Lower leg skin (tissue), 4 donors: ENCODE measurements around the gene MEX3D. TPM values are rescaled to one million over a fixed set of nuclear protein-coding genes. Genes with fewer than 3 reads are reported as not detected.

Experiments
- DNase-seq, 2 donors: peaks; one replicate each; pipeline ENCODE4 v3.0.0-alpha.2; 2019; ENCODE audit warnings: low spot score in 2 of 2
- H3K4me3 ChIP-seq: fragments of 200-600 bp; sonication (generic); 2 replicates; pipeline ENCODE4 v1.5.1; 2017; ENCODE audit warnings: mild to moderate bottlenecking, low read depth; ENCODE audit not compliant: poor library complexity, severe bottlenecking
- POLR2A ChIP-seq, 2 donors: fragments of 450-650 bp; IDR thresholded peaks; one replicate each; pipeline ENCODE4 v1.6.1; 2016 to 2017; ENCODE audit warnings: antibody characterized with exemption in 2 of 2, mild to moderate bottlenecking in 1 of 2, moderate library complexity in 1 of 2
- WGBS, 2 donors: methylation state at CpG; one replicate each; pipeline ENCODE4 v1.1.5; 2018; 5-methylcytosine and 5-hydroxymethylcytosine counted together
- intact Hi-C: fragments of 100-400 bp; cut with DNase I; formaldehyde crosslinking; loops from one replicate; pipeline ENCODE4 v1.15.0; 2023; ENCODE audit warnings: low total_unique reads
- total RNA-seq, 4 donors: library from RNA; depleted of rRNA; stranded (reverse); fragments of >200 nt; gene quantifications; one replicate each; pipeline ENCODE4 v1.1.0, GENCODE V29; 2016
- TF ChIP-seq, protein P1 (sequence below), 3 donors: fragments of 450-650 bp; IDR thresholded peaks; one replicate each; pipeline ENCODE4 v1.5.1; 2016; ENCODE audit warnings: antibody characterized with exemption in 3 of 3, mild to moderate bottlenecking in 3 of 3, moderate library complexity in 2 of 3

Gene MEX3D
- total RNA-seq, 4 donors from 2014 or later, result 37.3 to 44.1 (median 42.2) TPM

DNA sequence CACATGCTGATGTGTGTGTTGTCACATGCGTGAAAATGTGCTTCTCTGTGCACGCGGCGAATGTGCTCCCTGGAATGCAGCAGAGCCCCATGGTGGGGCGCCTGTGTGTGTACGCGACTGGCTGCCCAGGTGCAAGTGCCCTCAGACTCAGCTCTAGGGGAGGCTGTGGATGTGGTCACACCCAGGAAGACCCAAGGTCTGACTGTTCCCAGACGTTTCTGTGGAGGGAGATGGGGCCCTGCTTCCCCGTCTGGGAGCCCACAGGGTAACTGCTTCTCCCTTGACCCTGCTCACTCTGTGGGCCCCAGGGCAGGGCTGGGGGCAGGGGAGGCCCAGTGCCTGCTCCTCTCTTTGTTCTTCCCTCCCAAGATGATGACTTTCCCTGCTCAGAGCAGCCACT is 45.0 kb upstream of the MEX3D start:
- 78 to 81% methylated on average over 6 to 9 of the region's 9 CpGs for WGBS, 2 donors
- no peak overlapping the region for H3K4me3 ChIP-seq
- TF ChIP-seq, protein P1, sequence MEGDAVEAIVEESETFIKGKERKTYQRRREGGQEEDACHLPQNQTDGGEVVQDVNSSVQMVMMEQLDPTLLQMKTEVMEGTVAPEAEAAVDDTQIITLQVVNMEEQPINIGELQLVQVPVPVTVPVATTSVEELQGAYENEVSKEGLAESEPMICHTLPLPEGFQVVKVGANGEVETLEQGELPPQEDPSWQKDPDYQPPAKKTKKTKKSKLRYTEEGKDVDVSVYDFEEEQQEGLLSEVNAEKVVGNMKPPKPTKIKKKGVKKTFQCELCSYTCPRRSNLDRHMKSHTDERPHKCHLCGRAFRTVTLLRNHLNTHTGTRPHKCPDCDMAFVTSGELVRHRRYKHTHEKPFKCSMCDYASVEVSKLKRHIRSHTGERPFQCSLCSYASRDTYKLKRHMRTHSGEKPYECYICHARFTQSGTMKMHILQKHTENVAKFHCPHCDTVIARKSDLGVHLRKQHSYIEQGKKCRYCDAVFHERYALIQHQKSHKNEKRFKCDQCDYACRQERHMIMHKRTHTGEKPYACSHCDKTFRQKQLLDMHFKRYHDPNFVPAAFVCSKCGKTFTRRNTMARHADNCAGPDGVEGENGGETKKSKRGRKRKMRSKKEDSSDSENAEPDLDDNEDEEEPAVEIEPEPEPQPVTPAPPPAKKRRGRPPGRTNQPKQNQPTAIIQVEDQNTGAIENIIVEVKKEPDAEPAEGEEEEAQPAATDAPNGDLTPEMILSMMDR (IDR thresholded peaks at IDR 0.05), result no peak
- TF ChIP-seq POLR2A (IDR thresholded peaks at IDR 0.05), result no peak
- intact Hi-C loops, result no loop called here
- no peak for DNase-seq

DNA sequence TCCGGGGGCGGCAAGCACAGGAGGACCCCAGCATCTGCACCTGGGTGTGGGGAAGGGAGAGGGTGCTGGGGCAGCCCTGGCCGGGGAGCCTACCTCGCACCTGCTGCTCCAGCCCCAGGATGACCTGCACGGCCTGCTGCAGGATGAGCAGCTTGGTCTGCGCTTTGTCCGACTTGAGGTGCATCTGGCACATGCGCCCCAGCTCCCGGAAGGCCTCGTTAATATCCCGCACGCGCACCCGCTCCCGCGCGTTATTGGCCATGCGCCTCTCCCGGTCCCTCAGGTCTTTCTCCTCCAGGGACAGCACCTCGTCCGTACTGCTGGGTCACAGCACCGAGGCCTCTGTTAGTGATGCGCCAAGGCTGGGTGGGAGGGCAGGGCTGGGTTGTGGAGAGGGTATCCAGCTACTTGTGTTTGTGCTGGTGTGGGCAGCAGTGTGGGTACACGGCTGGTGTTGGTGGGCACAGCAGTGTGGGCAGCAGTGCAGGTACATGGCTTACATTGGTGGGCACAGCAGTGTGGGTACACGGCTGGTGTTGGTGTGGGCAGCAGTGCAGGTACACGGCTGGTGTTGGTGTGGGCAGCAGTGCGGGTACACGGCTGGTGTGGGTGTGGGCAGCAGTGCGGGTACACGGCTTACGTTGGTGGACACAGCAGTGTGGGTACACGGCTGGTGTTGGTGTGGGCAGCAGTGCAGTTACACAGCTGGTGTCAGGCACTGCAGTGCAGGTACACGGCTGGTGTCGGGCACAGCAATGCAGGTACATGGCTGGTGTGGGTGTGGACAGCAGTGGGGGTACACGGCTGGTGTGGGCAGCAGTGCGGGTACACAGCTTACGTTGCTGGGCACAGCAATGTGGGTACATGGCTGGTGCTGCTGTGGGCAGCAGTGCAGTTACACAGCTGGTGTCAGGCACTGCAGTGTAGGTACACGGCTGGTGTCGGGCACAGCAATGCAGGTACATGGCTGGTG is 44.3 kb upstream of the MEX3D start:
- H3K4me3 ChIP-seq, result no peak overlapping the region
- WGBS, 2 donors, result 92 to 93% methylated on average over 37 to 39 of the region's 39 CpGs
- intact Hi-C loops, result no loop called here
- no peak for TF ChIP-seq POLR2A (IDR thresholded peaks at IDR 0.05)
- TF ChIP-seq, protein P1 (IDR thresholded peaks at IDR 0.05), result no peak
- no peak for DNase-seq

DNA sequence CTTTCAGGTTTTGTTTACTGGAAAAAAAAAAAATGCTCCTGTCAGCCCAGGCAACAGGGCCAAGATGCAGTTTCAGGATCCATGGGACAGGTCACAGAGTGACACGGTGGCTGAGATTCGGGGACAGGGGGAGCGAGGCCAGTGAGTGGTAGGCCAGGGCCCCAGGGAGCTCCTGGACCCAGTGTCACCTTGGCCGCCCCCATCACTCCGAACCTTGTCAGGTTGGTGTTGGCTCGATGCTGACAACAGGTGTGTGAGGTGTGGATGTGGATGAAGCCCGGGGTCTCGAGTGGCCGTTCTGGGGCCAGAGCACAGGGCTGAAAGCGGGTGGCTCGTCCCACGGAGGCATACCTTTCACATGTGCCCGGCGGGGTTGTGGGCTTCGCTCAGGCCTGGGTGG is 43.2 kb upstream of the MEX3D start:
- no peak for DNase-seq
- H3K4me3 ChIP-seq, result no peak overlapping the region
- WGBS, 2 donors, result 93 to 94% methylated on average over 15 of the region's 15 CpGs
- TF ChIP-seq, protein P1 (IDR thresholded peaks at IDR 0.05), result no peak
- no peak for TF ChIP-seq POLR2A (IDR thresholded peaks at IDR 0.05)
- intact Hi-C loops, result no loop called here

DNA sequence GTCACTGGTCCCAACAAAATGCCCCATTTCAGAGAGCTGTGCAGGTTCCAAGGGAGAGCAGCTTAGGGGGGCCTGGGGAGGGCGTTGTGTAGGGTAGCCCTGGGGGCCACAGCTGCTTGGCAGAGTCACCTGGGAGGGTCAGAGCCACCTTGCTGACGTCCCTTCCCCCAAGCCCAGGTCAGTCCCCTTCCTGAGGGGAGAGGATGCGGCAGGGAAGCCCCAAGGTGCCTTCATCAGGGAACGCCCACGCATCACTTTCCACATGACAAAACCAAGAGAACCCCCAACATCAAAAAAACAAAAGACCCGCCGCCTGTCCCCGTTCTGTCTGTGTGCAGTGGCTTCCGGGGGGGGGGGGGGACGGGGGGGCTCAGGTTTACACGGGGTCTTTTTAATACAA is 42.5 kb upstream of the MEX3D start:
- DNase-seq, result no peak
- intact Hi-C loops, result no loop called here
- 75 to 82% methylated on average over 11 of the region's 11 CpGs for WGBS, 2 donors
- TF ChIP-seq POLR2A (IDR thresholded peaks at IDR 0.05), result no peak
- TF ChIP-seq, protein P1 (IDR thresholded peaks at IDR 0.05), result no peak
- no peak overlapping the region for H3K4me3 ChIP-seq

DNA sequence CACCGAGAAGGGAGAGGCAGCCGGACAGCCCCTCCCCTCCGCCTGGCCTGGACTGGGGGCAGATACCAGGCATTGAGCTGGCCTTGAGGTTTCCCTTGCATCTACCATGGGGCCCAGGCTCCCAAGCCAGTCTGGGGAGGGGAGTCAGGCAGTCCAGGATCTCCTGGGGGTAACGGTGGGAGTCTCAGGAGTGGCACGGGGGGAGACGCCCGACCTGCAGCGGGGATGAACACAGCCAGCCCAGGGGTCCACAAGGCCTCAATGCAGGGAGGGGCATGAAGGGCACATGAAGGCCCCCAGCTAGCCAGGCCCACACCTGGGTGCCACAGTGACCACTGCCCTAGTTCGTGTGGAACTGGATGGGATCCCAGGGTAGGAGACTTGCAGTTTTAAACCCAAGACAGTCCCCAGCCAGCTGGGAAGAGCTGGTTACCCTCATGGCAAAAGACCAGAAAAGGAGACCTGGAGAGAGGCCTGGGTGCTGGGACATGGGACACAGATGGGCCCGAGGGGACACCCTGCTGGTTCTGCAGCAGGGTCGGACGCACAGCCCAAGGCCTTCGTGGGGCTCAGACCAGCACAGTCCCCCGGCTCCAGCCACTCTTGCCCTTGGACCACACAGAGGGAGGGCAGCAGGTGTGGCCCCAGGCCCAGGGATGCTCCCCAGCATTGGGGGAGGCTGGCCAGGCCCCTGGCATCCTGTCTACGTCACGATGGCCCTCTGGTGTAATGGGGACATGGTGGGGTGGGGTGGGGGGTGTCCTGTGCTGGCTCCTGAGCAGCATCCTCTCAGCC is 41.8 kb upstream of the MEX3D start:
- H3K4me3 ChIP-seq, result no peak overlapping the region
- 90 to 93% methylated on average over 13 to 16 of the region's 16 CpGs for WGBS, 2 donors
- TF ChIP-seq, protein P1 (IDR thresholded peaks at IDR 0.05), result no peak
- no peak for TF ChIP-seq POLR2A (IDR thresholded peaks at IDR 0.05)
- DNase-seq, result no peak
- intact Hi-C loops, result no loop called here
